ENCODE data around the gene ZNF785. TPM values are rescaled to one million over a fixed set of nuclear protein-coding genes. Genes with fewer than 3 reads are reported as not detected.

Gene ZNF785
- total and polyA plus RNA-seq, 2 of the 13 experiments (the other 11 are each of a cell fraction or from before 2014, with no cell fraction given) = 0.01 TPM; not detected in 1

GRCh38 chr16:30628628-30629540, 43.4 kb upstream of the ZNF785 start (continued):
- TF ChIP-seq AKNA (CRISPR knock-in tag; IDR thresholded peaks at IDR 0.05; ENCODE audit: borderline replicate concordance) = no peak
- no peak for TF ChIP-seq SPEN (CRISPR knock-in tag; IDR thresholded peaks at IDR 0.05; ENCODE audit: low read depth)
- TF ChIP-seq AGO1 (IDR thresholded peaks at IDR 0.05; ENCODE audit: low read depth, low read length, poor library complexity, severe bottlenecking) = no peak
- TF ChIP-seq TSC22D2 (CRISPR knock-in tag; IDR thresholded peaks at IDR 0.05; ENCODE audit: borderline replicate concordance) = no peak
- TF ChIP-seq GFI1 (CRISPR knock-in tag; IDR thresholded peaks at IDR 0.05; ENCODE audit: borderline replicate concordance) = no peak
- TF ChIP-seq ZNF232 (CRISPR knock-in tag; IDR thresholded peaks at IDR 0.05; ENCODE audit: borderline replicate concordance) = peak; percentile 14; the same call in 1 of the 2 replicates
- TF ChIP-seq ZNF713 (CRISPR knock-in tag; IDR thresholded peaks at IDR 0.05) = no peak
- TF ChIP-seq HMGXB4 (CRISPR knock-in tag; IDR thresholded peaks at IDR 0.05; ENCODE audit: borderline replicate concordance in 1 of 2, low read depth in 1 of 2) = peak; percentile 91 to 94
- TF ChIP-seq ZNF382 (CRISPR knock-in tag; IDR thresholded peaks at IDR 0.05; ENCODE audit: borderline replicate concordance) = no peak
- TF ChIP-seq ZNF691 (CRISPR knock-in tag; IDR thresholded peaks at IDR 0.05; ENCODE audit: borderline replicate concordance, low read depth) = no peak
- no peak for TF ChIP-seq NFE2L2 (IDR thresholded peaks at IDR 0.05; ENCODE audit: low read length)
- TF ChIP-seq ZNF746 (CRISPR knock-in tag; IDR thresholded peaks at IDR 0.05) = no peak
- peak; percentile 69 for TF ChIP-seq ZMYM4 (CRISPR knock-in tag; IDR thresholded peaks at IDR 0.05)
- no peak for TF ChIP-seq ZGPAT (CRISPR knock-in tag; IDR thresholded peaks at IDR 0.05)
- TF ChIP-seq ZNF496 (CRISPR knock-in tag; IDR thresholded peaks at IDR 0.05; ENCODE audit: insufficient replicate concordance) = no peak
- no peak for TF ChIP-seq KLF15 (CRISPR knock-in tag; IDR thresholded peaks at IDR 0.05; ENCODE audit: borderline replicate concordance)
